Endothelial cell of umbilical vein (primary cell): Measurements from ENCODE around the gene MDFI.

Experiments
- CTCF ChIP-seq, 2 donors: IDR thresholded peaks; 1 replicate in 1 of 2; 2 replicates in 1 of 2; pipeline ENCODE4 v1.5.1; 2011; ENCODE audit warnings: low read length in 2 of 2, mild to moderate bottlenecking in 2 of 2, moderate library complexity in 2 of 2, control low read depth in 1 of 2, inconsistent platforms in 1 of 2, low read depth in 1 of 2; ENCODE audit not compliant: insufficient read depth in 1 of 2; ENCODE audit errors: extremely low read depth in 1 of 2
- EZH2 ChIP-seq: IDR thresholded peaks from 2 replicates; pipeline ENCODE4 v1.6.1; 2012; ENCODE audit warnings: borderline replicate concordance, low read depth, mild to moderate bottlenecking, moderate library complexity, low read length, inconsistent platforms; ENCODE audit not compliant: severe bottlenecking
- GATA2 ChIP-seq: IDR thresholded peaks from 2 replicates; pipeline ENCODE4 v1.7.0; 2011; ENCODE audit warnings: low read depth, mild to moderate bottlenecking, moderate library complexity, mixed read lengths, low read length; ENCODE audit not compliant: insufficient read length, insufficient read depth
- JUN ChIP-seq: IDR thresholded peaks from 2 replicates; pipeline ENCODE4 v1.6.1; 2011; ENCODE audit warnings: borderline replicate concordance, low read depth; ENCODE audit not compliant: insufficient read length, insufficient read depth
- POLR2A ChIP-seq: IDR thresholded peaks from 2 replicates; pipeline ENCODE4 v1.6.1; 2012; ENCODE audit warnings: low read depth, mild to moderate bottlenecking, control low read depth, low read length
- TF ChIP-seq, protein P1 (sequence below): IDR thresholded peaks from 2 replicates; pipeline ENCODE4 v1.6.1; 2011; ENCODE audit not compliant: insufficient read depth, insufficient read length

DNA sequence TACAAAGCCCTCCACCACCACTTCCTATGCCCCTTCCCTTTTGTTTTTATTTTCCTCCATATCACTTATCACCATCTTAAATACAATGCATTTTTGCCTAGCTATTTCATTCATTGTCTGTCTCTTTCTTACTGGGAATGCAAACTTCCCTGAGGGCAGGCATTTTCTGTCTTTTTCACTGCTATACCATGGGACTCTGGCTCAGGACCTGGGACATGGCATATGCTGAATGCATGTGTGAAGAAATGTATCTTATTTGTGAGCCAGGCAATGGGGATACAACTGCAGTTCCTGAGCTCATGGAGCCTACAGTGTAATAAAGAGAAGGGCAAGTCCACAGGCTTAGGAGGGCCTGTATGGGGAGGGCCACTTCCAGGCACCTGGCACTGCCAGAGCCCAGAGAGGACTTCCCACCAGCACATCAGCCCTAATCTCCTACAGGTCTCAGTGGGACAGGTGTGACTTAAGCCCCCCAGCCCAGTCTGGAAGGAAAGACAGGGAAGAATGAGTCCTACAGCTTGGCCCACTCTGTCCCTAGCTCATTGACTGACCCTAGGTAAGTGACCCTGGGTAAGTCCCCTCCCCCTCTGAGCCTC lies 53.9 kb downstream of the MDFI start:
- no peak for TF ChIP-seq CTCF (IDR thresholded peaks at IDR 0.05; ENCODE audit: extremely low read depth in 1 of 2, insufficient read depth in 1 of 2, low read depth in 1 of 2, low read length in 2 of 2)
- TF ChIP-seq JUN, result no peak
- no peak for TF ChIP-seq GATA2
- TF ChIP-seq EZH2, result no peak
- TF ChIP-seq, protein P1, sequence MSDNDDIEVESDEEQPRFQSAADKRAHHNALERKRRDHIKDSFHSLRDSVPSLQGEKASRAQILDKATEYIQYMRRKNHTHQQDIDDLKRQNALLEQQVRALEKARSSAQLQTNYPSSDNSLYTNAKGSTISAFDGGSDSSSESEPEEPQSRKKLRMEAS, result no peak
- no peak for TF ChIP-seq POLR2A
